Transverse colon (tissue), 4 donors: Measurements from ENCODE around the gene RESF1.

ENCODE experiments used
- CTCF ChIP-seq, 5 experiments: fragments of 200-600 bp in 3 of 5; fragments of 450-650 bp in 2 of 5; sonication (generic) in 3 of 5; IDR thresholded peaks; 1 replicate in 2 of 5; 2 replicates in 3 of 5; pipeline ENCODE4 v1.5.1; 2016 to 2017; ENCODE audit warnings: antibody characterized with exemption in 5 of 5, inconsistent platforms in 3 of 5, mild to moderate bottlenecking in 2 of 5, moderate library complexity in 1 of 5
- EP300 ChIP-seq: sonication (generic); formaldehyde crosslinking; IDR thresholded peaks from one replicate; pipeline ENCODE4 v1.6.1; 2017; ENCODE audit warnings: antibody characterized with exemption, low read depth
- POLR2A ChIP-seq: fragments of 450-650 bp; IDR thresholded peaks from one replicate; pipeline ENCODE4 v1.6.1; 2016; ENCODE audit warnings: antibody characterized with exemption, mild to moderate bottlenecking, moderate library complexity
- POLR2AphosphoS5 ChIP-seq, 3 donors: sonication (generic); formaldehyde crosslinking; IDR thresholded peaks; one replicate each; pipeline ENCODE4 v1.6.1; 2016; ENCODE audit warnings: antibody characterized with exemption in 3 of 3

GRCh38 chr12:32002848-32003493 lies 43.8 kb downstream of the RESF1 start:
- TF ChIP-seq CTCF (IDR thresholded peaks at IDR 0.05) (no peak), POLR2AphosphoS5 (IDR thresholded peaks at IDR 0.05) (no peak), POLR2A (no peak), EP300 (no peak)
